ENCODE data around the gene TMEM163. TPM values are rescaled to one million over a fixed set of nuclear protein-coding genes. Genes with fewer than 3 reads are reported as not detected.

The TMEM163 gene
- total RNA-seq, 2 experiments from 2014 or later: not detected

DNA sequence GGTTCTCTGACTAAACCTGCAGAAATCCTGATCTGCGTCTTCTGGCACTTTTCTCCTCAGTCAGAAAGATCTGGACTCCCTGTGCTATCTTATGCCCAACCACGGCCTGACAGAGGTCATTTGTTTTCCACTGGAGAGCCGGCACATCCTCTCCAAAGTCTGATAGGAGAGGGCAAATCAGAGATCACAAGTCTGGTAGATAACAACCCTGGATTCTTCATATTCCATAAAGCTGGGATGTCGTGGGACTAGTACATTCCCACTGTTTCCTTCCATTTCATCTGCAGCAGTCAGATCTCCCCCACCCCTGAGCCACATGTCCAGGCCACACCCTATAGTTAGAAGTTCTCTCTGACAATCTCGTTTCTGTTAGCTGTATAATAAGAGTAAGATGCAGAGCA is 308.0 kb downstream of the TMEM163 start:
- ChIA-PET POLR2A (interaction anchor here (1.3 to 2.6 kb wide), 2 partner anchors 11 to 293 kb away, joined by 3 to 15 read pairs; no protein-coding TSS in a partner anchor), CTCF (interaction anchor here (0.9 to 5.1 kb wide), 29 partner anchors 9 to 524 kb away, joined by 3 to 114 read pairs (median 6); no protein-coding TSS in a partner anchor)
- peaks cover 7% of the 10 kb centered on the region for H3K36me3 Mint-ChIP-seq (ENCODE audit: low read depth)

DNA sequence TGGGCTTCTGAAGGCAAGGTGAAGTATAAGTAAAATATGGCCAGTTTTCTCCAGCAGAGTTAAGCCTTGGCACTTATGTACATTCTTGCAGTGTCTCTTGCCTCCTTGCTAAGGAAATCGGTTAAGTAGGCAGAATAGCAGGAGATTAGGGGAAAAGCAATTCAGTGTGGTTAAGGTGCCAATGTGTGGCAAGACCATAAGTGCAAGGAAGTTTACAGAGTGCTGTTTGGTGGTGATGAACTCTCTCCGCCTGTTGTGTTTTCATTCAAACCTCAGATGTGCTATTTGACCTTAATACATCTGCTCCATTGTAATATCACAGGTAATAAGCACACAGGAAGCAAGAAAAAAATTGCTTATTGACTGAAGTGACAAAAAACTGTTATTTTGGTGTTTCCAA is 308.8 kb downstream of the TMEM163 start:
- peaks cover 7% of the 10 kb centered on the region for H3K36me3 Mint-ChIP-seq (ENCODE audit: low read depth)
- intact Hi-C loops (cut with micrococcal nuclease): loop anchor here (10.0 kb wide), 1 partner anchor 155 kb away; the partner anchor contains the start of gene MGAT5
- H3K9me3 Mint-ChIP-seq: no peaks in the 10 kb centered on the region

More for the DNA sequence above, 308.0 kb downstream of the TMEM163 start:
- no peak overlapping the region for H3K27ac Mint-ChIP-seq
- H3K9me3 Mint-ChIP-seq: no peaks in the 10 kb centered on the region
- no peak for ATAC-seq
- no peak for DNase-seq
- TF ChIP-seq, protein P1, sequence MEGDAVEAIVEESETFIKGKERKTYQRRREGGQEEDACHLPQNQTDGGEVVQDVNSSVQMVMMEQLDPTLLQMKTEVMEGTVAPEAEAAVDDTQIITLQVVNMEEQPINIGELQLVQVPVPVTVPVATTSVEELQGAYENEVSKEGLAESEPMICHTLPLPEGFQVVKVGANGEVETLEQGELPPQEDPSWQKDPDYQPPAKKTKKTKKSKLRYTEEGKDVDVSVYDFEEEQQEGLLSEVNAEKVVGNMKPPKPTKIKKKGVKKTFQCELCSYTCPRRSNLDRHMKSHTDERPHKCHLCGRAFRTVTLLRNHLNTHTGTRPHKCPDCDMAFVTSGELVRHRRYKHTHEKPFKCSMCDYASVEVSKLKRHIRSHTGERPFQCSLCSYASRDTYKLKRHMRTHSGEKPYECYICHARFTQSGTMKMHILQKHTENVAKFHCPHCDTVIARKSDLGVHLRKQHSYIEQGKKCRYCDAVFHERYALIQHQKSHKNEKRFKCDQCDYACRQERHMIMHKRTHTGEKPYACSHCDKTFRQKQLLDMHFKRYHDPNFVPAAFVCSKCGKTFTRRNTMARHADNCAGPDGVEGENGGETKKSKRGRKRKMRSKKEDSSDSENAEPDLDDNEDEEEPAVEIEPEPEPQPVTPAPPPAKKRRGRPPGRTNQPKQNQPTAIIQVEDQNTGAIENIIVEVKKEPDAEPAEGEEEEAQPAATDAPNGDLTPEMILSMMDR (IDR thresholded peaks at IDR 0.05): no peak
- intact Hi-C loops (cut with micrococcal nuclease): loop anchor here (10.0 kb wide), 1 partner anchor 156 kb away; the partner anchor contains the start of gene MGAT5
- peaks cover 49% of the 10 kb centered on the region for H3K4me1 Mint-ChIP-seq (ENCODE audit: low read depth)
- no peak overlapping the region for H3K4me3 Mint-ChIP-seq
- no peaks in the 10 kb centered on the region for H3K27me3 Mint-ChIP-seq

DNA sequence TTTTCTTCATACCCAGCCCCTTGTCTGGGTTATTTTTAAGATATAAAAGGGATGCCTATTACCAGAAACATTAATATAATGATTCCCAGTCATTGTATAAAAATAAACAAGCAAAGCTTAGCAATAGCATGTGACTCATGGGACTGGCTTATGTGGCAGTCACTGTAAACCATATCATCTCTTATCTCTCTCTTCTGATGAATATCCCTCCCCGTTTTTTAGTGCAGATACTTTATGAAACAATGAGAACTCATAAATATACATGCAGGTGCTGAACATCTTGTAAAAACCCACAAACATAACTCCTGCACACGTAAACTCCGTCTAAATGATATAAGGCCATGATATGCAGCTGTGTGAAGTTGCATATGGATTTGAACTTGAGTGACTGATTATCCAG is 310.0 kb downstream of the TMEM163 start:
- no peak overlapping the region for H3K4me3 Mint-ChIP-seq
- intact Hi-C loops (cut with micrococcal nuclease): no loop called here
- TF ChIP-seq, protein P1 (IDR thresholded peaks at IDR 0.05): no peak
- CTCF ChIA-PET: interaction anchor here (1.0 to 1.2 kb wide), 3 partner anchors 10 to 290 kb away, joined by 3 to 5 read pairs (median 5); no protein-coding TSS in a partner anchor
- POLR2A ChIA-PET: interaction anchor here (1.2 kb wide), 1 partner anchor 80 kb away, joined by 3 read pairs; no protein-coding TSS in a partner anchor
- peaks cover 53% of the 10 kb centered on the region for H3K4me1 Mint-ChIP-seq (ENCODE audit: low read depth)
- no peaks in the 10 kb centered on the region for H3K9me3 Mint-ChIP-seq
- H3K27me3 Mint-ChIP-seq: no peaks in the 10 kb centered on the region
- H3K36me3 Mint-ChIP-seq (ENCODE audit: low read depth): peaks cover 7% of the 10 kb centered on the region
- no peak for ATAC-seq
- H3K27ac Mint-ChIP-seq: no peak overlapping the region
- no peak for DNase-seq

More for the DNA sequence above, 308.8 kb downstream of the TMEM163 start:
- DNase-seq (no peak), ATAC-seq (no peak)
- Mint-ChIP-seq H3K4me1 (ENCODE audit: low read depth) (peaks cover 53% of the 10 kb centered on the region), H3K27ac (peak overlapping the region; percentile 20), H3K27me3 (no peaks in the 10 kb centered on the region), H3K4me3 (no peak overlapping the region)
- TF ChIP-seq, protein P1 (IDR thresholded peaks at IDR 0.05): no peak
- CTCF ChIA-PET: interaction anchor here (1.0 to 5.1 kb wide), 5 partner anchors 9 to 291 kb away, joined by 3 to 26 read pairs (median 9); no protein-coding TSS in a partner anchor
- POLR2A ChIA-PET: interaction anchor here (1.0 to 1.3 kb wide), 3 partner anchors 10 to 81 kb away, joined by 3 read pairs; no protein-coding TSS in a partner anchor

DNA sequence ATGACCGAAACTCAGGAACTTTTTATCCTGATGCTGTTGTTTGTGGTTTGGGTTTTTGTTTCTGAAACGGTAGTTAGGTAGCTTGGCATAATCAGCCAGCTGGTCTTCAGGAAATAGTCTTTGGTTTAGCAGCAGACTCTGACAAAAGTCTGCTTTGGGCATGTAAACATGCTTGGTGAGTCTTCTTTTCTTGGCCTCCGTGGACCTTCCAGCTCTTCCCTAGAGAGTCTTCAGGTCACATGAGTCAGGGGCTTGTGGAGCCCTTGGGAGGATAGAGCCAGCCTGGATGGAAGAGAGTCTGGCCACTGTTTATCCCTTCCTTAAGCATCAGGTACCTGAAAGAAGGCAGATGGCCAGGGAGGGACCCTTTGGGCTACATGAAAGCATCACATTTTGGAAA is 310.4 kb downstream of the TMEM163 start:
- no peaks in the 10 kb centered on the region for H3K27me3 Mint-ChIP-seq
- ChIA-PET POLR2A (no interaction called here), CTCF (interaction anchor here (1.1 to 1.2 kb wide), 2 partner anchors 11 to 180 kb away, joined by 3 to 5 read pairs; no protein-coding TSS in a partner anchor)

More for the DNA sequence above, 310.4 kb downstream of the TMEM163 start:
- Mint-ChIP-seq H3K4me3 (no peak overlapping the region), H3K4me1 (ENCODE audit: low read depth) (peaks cover 53% of the 10 kb centered on the region), H3K36me3 (ENCODE audit: low read depth) (peaks cover 4% of the 10 kb centered on the region), H3K9me3 (no peaks in the 10 kb centered on the region), H3K27ac (no peak overlapping the region)
- no peak for DNase-seq
- intact Hi-C loops (cut with micrococcal nuclease): no loop called here
- TF ChIP-seq, protein P1 (IDR thresholded peaks at IDR 0.05): no peak
- ATAC-seq: no peak
